ENCODE results near the gene CLECL1.

The CLECL1 gene

GRCh38 chr12:9732921-9733461 lies at the start of gene CLECL1:
Gene CLECL1 (minus strand): TSS chr12:9733097.
- no peak for DNase-seq (ENCODE audit: low read depth)

- no peak for DNase-seq (ENCODE audit: low read depth)
Observed at GRCh38 chr12:9781360-9781759, 48.5 kb upstream of the CLECL1 start.

GRCh38 chr12:9779209-9779608 lies 46.3 kb upstream of the CLECL1 start:
- DNase-seq (ENCODE audit: low read depth): no peak

- DNase-seq (ENCODE audit: low read depth): no peak
Observed at GRCh38 chr12:9776781-9777180, 43.9 kb upstream of the CLECL1 start.

GRCh38 chr12:9773216-9773877 lies 40.5 kb upstream of the CLECL1 start:
- no peak for DNase-seq (ENCODE audit: low read depth)

GRCh38 chr12:9763025-9763424 lies 30.1 kb upstream of the CLECL1 start:
- no peak for DNase-seq (ENCODE audit: low read depth)

GRCh38 chr12:9762369-9762768 lies 29.5 kb upstream of the CLECL1 start:
- DNase-seq (ENCODE audit: low read depth): no peak

- DNase-seq (ENCODE audit: low read depth): no peak
Observed at GRCh38 chr12:9761419-9761781, 28.5 kb upstream of the CLECL1 start.

- no peak for DNase-seq (ENCODE audit: low read depth)
Observed at GRCh38 chr12:9760699-9761418, 28.0 kb upstream of the CLECL1 start, which contains the start of gene CD69. Gene CD69 (minus strand): TSS chr12:9760901. CDS start chr12:9760820, 81 bp downstream.

GRCh38 chr12:9760120-9760519 lies 27.2 kb upstream of the CLECL1 start:
- DNase-seq (ENCODE audit: low read depth): no peak

GRCh38 chr12:9759694-9760093 lies 26.8 kb upstream of the CLECL1 start:
- DNase-seq (ENCODE audit: low read depth): no peak

GRCh38 chr12:9758119-9758518 lies 25.2 kb upstream of the CLECL1 start:
- no peak for DNase-seq (ENCODE audit: low read depth)

- no peak for DNase-seq (ENCODE audit: low read depth)
Observed at GRCh38 chr12:9757433-9758025, 24.6 kb upstream of the CLECL1 start.

- no peak for DNase-seq (ENCODE audit: low read depth)
Observed at GRCh38 chr12:9756706-9757105, 23.8 kb upstream of the CLECL1 start.

GRCh38 chr12:9756170-9756569 lies 23.3 kb upstream of the CLECL1 start:
- no peak for DNase-seq (ENCODE audit: low read depth)

- DNase-seq (ENCODE audit: low read depth): no peak
Observed at GRCh38 chr12:9755567-9755966, 22.7 kb upstream of the CLECL1 start.

- DNase-seq (ENCODE audit: low read depth): no peak
Observed at GRCh38 chr12:9755035-9755434, 22.1 kb upstream of the CLECL1 start.

- DNase-seq (ENCODE audit: low read depth): no peak
Observed at GRCh38 chr12:9754099-9754927, 21.4 kb upstream of the CLECL1 start.

- no peak for DNase-seq (ENCODE audit: low read depth)
Observed at GRCh38 chr12:9753498-9753897, 20.6 kb upstream of the CLECL1 start.

- no peak for DNase-seq (ENCODE audit: low read depth)
Observed at GRCh38 chr12:9753073-9753472, 20.2 kb upstream of the CLECL1 start.

GRCh38 chr12:9752145-9752933 lies 19.4 kb upstream of the CLECL1 start:
- DNase-seq (ENCODE audit: low read depth): no peak
